Naive thymus-derived CD4-positive, alpha-beta T cell (primary cell): ENCODE results near the gene CHST10. TPM values are rescaled to one million over a fixed set of nuclear protein-coding genes. Genes with fewer than 3 reads are reported as not detected.

Experiments
- ATAC-seq: fragments of 150-1000 bp; cut with Tn5 transposase; 2 replicates; pipeline ENCODE4 v1.10.0; 2021; ENCODE audit warnings: mild to moderate bottlenecking, moderate library complexity
- CTCF ChIA-PET: fragments of 350-600 bp; sonication (Branson Sonifier 250); formaldehyde crosslinking; loops from one replicate; lab custom pipeline; 2021; ENCODE audit warnings: antibody characterized with exemption; lab: Charles Lee
- POLR2A ChIA-PET: fragments of 350-600 bp; sonication (Branson Sonifier 250); formaldehyde crosslinking; loops from one replicate; lab custom pipeline; 2021; ENCODE audit warnings: antibody characterized with exemption, inconsistent platforms; lab: Charles Lee
- DNase-seq, 9 donors: peaks; one replicate each; pipeline versions ENCODE4 v3.0.0 to v3.0.0-alpha.2; 2020 to 2022; ENCODE audit warnings: mixed read lengths in 1 of 9
- H3K27ac ChIP-seq: one replicate; pipeline ENCODE4 v1.7.0; 2013; ENCODE audit warnings: mild to moderate bottlenecking, low read depth, low read length, moderate library complexity
- H3K27me3 ChIP-seq, 2 donors: one replicate each; pipeline ENCODE4 v1.7.0; 2013; ENCODE audit warnings: low read length in 2 of 2, mild to moderate bottlenecking in 2 of 2, moderate library complexity in 2 of 2; ENCODE audit not compliant: control insufficient read depth in 2 of 2, insufficient read depth in 2 of 2
- H3K36me3 ChIP-seq, 3 experiments: 1 replicate in 2 of 3; 2 replicates in 1 of 3; pipeline ENCODE4 v1.7.0; 2013; ENCODE audit warnings: low read length in 3 of 3, mild to moderate bottlenecking in 3 of 3, moderate library complexity in 1 of 3; ENCODE audit not compliant: insufficient read depth in 3 of 3, control insufficient read depth in 2 of 3
- H3K4me1 ChIP-seq, 2 donors: one replicate each; pipeline ENCODE4 v1.7.0; 2013; ENCODE audit warnings: low read length in 2 of 2, mild to moderate bottlenecking in 2 of 2, moderate library complexity in 1 of 2; ENCODE audit not compliant: control insufficient read depth in 2 of 2, insufficient read depth in 2 of 2
- H3K4me3 ChIP-seq: 2 replicates; pipeline ENCODE4 v1.7.0; 2013; ENCODE audit warnings: mild to moderate bottlenecking, low read length
- H3K9me3 ChIP-seq, 3 experiments: 1 replicate in 2 of 3; 2 replicates in 1 of 3; pipeline ENCODE4 v1.7.0; 2013; ENCODE audit warnings: low read length in 3 of 3; ENCODE audit not compliant: control insufficient read depth in 2 of 3
- H3K27ac Mint-ChIP-seq, 9 donors: one replicate each; pipeline ENCODE4 v1.8.0; 2020 to 2022; ENCODE audit warnings: mixed read lengths in 9 of 9, mild to moderate bottlenecking in 8 of 9, moderate library complexity in 5 of 9, inconsistent platforms in 2 of 9
- H3K27me3 Mint-ChIP-seq, 5 donors: one replicate each; pipeline ENCODE4 v1.8.0; 2021 to 2022; ENCODE audit warnings: mixed read lengths in 5 of 5, mild to moderate bottlenecking in 1 of 5
- H3K36me3 Mint-ChIP-seq, 5 donors: one replicate each; pipeline ENCODE4 v1.8.0; 2020 to 2022; ENCODE audit warnings: mixed read lengths in 5 of 5, mild to moderate bottlenecking in 3 of 5, inconsistent platforms in 1 of 5
- H3K4me1 Mint-ChIP-seq, 7 donors: one replicate each; pipeline ENCODE4 v1.8.0; 2020 to 2022; ENCODE audit warnings: mixed read lengths in 7 of 7, mild to moderate bottlenecking in 3 of 7, inconsistent platforms in 1 of 7
- H3K4me3 Mint-ChIP-seq, 10 donors: one replicate each; pipeline ENCODE4 v1.8.0; 2020 to 2022; ENCODE audit warnings: mild to moderate bottlenecking in 10 of 10, mixed read lengths in 10 of 10, moderate library complexity in 6 of 10, inconsistent platforms in 2 of 10
- H3K9me3 Mint-ChIP-seq, 11 donors: one replicate each; pipeline ENCODE4 v1.8.0; 2020 to 2022; ENCODE audit warnings: mixed read lengths in 11 of 11, mild to moderate bottlenecking in 4 of 11, inconsistent platforms in 1 of 11, moderate library complexity in 1 of 11
- intact Hi-C, 2 donors: fragments of 100-400 bp; cut with micrococcal nuclease; formaldehyde crosslinking; loops; one replicate each; pipeline ENCODE4 v1.15.1; 2023
- polyA plus RNA-seq, 2 donors: library from polyadenylated mRNA; unstranded; fragments of 300-500 nt; fragmentation: Illumina TruSeq; gene quantifications; one replicate each; pipeline ENCODE4 v1.2.3, GENCODE V29; 2021
- total RNA-seq, 6 experiments: library from RNA in 5 of 6; stranded (reverse) in 5 of 6; gene quantifications; 1 replicate in 5 of 6; 2 replicates in 1 of 6; pipeline ENCODE4 v1.2.3 and lab custom pipeline; 2021 to 2026

The CHST10 gene
- total and polyA plus RNA-seq, 7 experiments from 2014 or later, result 1.2 to 5.0 (median 3.2) TPM

DNA sequence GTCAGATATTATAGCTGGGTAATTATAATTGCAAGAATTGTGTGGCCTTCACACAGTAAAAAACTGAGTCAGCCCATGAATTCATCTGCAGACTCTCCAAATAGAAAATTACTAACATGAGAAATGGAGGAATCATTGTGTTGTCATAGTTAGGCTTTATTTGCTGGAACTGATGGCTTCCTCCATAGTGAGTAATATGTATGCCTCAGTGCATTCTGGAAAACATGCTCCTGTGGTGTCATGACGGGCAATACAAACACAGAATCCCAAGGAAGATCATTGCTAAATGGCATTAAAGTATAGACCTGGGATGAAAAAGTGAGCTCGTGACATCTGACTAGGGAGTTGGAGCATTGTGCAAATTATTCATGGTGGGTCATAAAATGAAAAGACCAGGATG, 29.2 kb upstream of the CHST10 start:
- H3K36me3 ChIP-seq, result no peaks in the 10 kb centered on the region
- ChIA-PET CTCF (no interaction called here), POLR2A (no interaction called here)
- no peak for ATAC-seq
- intact Hi-C loops, result no loop called here
- no peak overlapping the region for H3K27ac ChIP-seq
- DNase-seq, result no peak
- H3K4me1 ChIP-seq, result no peaks in the 10 kb centered on the region
- no peaks in the 10 kb centered on the region for H3K27me3 ChIP-seq
- Mint-ChIP-seq H3K36me3 (no peaks in the 10 kb centered on the region), H3K4me1 (no peaks in the 10 kb centered on the region), H3K9me3 (peaks cover 0 to 5% (median 0%) of the 10 kb centered on the region in 11 donors), H3K27me3 (no peaks in the 10 kb centered on the region), H3K4me3 (no peak overlapping the region), H3K27ac (no peak overlapping the region)
- no peaks in the 10 kb centered on the region for H3K9me3 ChIP-seq
- no peak overlapping the region for H3K4me3 ChIP-seq

DNA sequence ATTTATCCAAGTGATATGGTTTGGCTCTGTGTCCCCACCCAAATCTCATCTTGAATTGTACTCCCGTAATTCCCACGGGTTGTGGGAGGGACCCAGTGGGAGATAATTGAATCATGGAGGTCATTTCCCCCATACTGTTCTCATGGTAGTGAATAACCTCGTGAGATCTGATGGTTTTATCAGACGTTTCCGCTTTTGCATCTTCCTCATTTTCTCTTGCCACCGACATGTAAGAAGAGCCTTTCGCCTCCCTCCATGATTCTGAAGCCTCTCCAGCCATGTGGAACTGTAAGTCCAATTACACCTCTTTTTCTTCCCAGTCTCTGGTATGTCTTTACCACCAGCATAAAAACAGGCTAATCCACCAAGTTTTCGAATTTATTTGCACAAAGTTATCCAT, 20.3 kb upstream of the CHST10 start:
- ATAC-seq, result no peak
- H3K4me3 Mint-ChIP-seq, result no peak overlapping the region
- H3K4me1 ChIP-seq, result no peaks in the 10 kb centered on the region
- H3K27ac ChIP-seq, result no peak overlapping the region
- ChIA-PET CTCF (no interaction called here), POLR2A (no interaction called here)
- no peaks in the 10 kb centered on the region for H3K4me1 Mint-ChIP-seq
- H3K36me3 ChIP-seq, result no peaks in the 10 kb centered on the region
- no peaks in the 10 kb centered on the region for H3K27me3 ChIP-seq
- H3K27ac Mint-ChIP-seq, result no peak overlapping the region
- no peak overlapping the region for H3K4me3 ChIP-seq
- intact Hi-C loops, result no loop called here
- H3K27me3 Mint-ChIP-seq, result peaks cover 14 to 23% (median 20%) of the 10 kb centered on the region in 5 donors
- no peaks in the 10 kb centered on the region for H3K36me3 Mint-ChIP-seq
- H3K9me3 ChIP-seq, result no peaks in the 10 kb centered on the region
- H3K9me3 Mint-ChIP-seq, result no peaks in the 10 kb centered on the region
- DNase-seq, result no peak

- Histone ChIP-seq H3K9me3 (no peaks in the 10 kb centered on the region), H3K27me3 (no peaks in the 10 kb centered on the region), H3K27ac (no peak overlapping the region), H3K36me3 (no peaks in the 10 kb centered on the region), H3K4me3 (no peak overlapping the region), H3K4me1 (no peaks in the 10 kb centered on the region)
- peaks cover 4 to 38% (median 10%) of the 10 kb centered on the region in 5 donors for H3K27me3 Mint-ChIP-seq
- peaks cover 6 to 12% (median 7%) of the 10 kb centered on the region in 7 donors for H3K4me1 Mint-ChIP-seq
- no peak overlapping the region for H3K27ac Mint-ChIP-seq
- ATAC-seq (no peak), DNase-seq (no peak)
- H3K36me3 Mint-ChIP-seq, result peaks cover 0 to 3% (median 0%) of the 10 kb centered on the region in 5 donors
- H3K4me3 Mint-ChIP-seq, result no peak overlapping the region
- ChIA-PET POLR2A (interaction anchor here (1.1 kb wide), 1 partner anchor 133 kb away, joined by 3 read pairs; the partner anchor contains the start of gene PDCL3), CTCF (no interaction called here)
- peaks cover 0 to 11% (median 2%) of the 10 kb centered on the region in 11 donors for H3K9me3 Mint-ChIP-seq
- intact Hi-C loops, result loop anchor here in 1 of 2 donors (5.0 kb wide), 1 partner anchor 178 kb away; no protein-coding TSS in a partner anchor
Observed at GRCh38 chr2:100429726-100430125, 12.3 kb upstream of the CHST10 start.

DNA sequence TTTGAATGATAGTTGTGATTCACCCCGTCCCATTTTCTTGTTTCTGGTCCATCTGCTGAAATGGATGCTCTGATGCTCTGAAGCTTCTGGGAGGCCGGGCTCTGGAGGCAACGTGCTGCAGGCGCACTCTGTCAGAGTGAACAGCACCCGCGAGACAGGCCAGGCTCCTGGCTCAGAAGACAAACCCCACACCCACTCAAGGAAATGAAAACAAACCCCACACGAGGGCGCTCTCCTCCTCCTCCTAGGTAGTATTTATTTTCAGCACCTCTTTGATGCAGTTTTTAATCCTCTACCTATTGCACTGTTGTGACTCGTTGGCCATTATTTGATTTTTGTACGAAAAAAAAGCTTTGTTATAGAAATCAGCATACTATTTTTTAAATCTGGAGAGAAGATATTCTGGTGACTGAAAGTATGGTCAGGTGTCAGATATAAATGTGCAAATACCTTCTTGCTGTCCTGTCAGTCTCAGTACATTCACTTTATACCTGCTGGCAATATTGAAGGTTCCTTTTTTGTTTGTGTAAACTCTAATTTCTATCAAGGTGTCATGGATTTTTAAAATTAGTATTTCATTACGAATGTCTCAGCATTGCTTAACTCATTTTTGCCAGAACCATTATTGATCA, 10.3 kb upstream of the CHST10 start:
- no peaks in the 10 kb centered on the region for H3K4me1 ChIP-seq
- Mint-ChIP-seq H3K4me3 (no peak overlapping the region), H3K27ac (peak overlapping the region in 2 of 9 donors; percentile 48 to 58), H3K27me3 (peaks cover 0 to 42% (median 8%) of the 10 kb centered on the region in 5 donors), H3K4me1 (peaks cover 6 to 12% (median 7%) of the 10 kb centered on the region in 7 donors), H3K9me3 (peaks cover 0 to 11% (median 2%) of the 10 kb centered on the region in 11 donors), H3K36me3 (peaks cover 0 to 3% (median 0%) of the 10 kb centered on the region in 5 donors)
- no peak overlapping the region for H3K4me3 ChIP-seq
- CTCF ChIA-PET, result no interaction called here
- H3K36me3 ChIP-seq, result no peaks in the 10 kb centered on the region
- DNase-seq (peak; percentile 39 to 64 (median 60)), ATAC-seq (peak; percentile 92)
- H3K27me3 ChIP-seq, result no peaks in the 10 kb centered on the region
- H3K27ac ChIP-seq, result no peak overlapping the region
- POLR2A ChIA-PET, result no interaction called here
- intact Hi-C loops, result loop anchor here (1.0 to 5.0 kb wide), 6 partner anchors 135 to 558 kb away; partner anchors contain the start of gene PDCL3 (in 2 of the 2)
- no peaks in the 10 kb centered on the region for H3K9me3 ChIP-seq

DNA sequence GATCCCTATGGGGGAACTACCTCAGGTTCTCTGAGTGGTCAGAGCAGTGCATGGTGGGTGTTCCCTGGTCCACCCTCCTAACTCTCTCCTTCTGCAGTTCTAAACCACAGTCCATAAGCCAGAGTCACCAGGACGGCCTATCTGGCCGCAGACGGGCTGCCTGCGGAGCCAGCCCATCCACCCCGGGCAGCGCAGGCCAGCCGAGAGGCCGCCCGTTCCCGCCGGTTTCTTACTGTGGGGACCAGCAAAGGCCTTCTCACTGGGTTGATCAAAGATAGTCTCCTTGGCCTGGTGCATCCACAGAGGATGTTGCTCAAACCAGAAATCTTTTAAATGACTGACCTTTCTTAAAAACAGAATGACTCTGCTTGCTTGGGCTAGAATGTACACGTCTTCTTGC, 9.6 kb upstream of the CHST10 start:
- no peak overlapping the region for H3K27ac Mint-ChIP-seq
- Histone ChIP-seq H3K4me1 (no peaks in the 10 kb centered on the region), H3K27me3 (no peaks in the 10 kb centered on the region), H3K27ac (no peak overlapping the region), H3K36me3 (no peaks in the 10 kb centered on the region), H3K4me3 (no peak overlapping the region), H3K9me3 (no peaks in the 10 kb centered on the region)
- intact Hi-C loops, result loop anchor here (1.0 to 5.0 kb wide), 6 partner anchors 135 to 558 kb away; partner anchors contain the start of gene PDCL3 (in 2 of the 2)
- no peak for DNase-seq
- CTCF ChIA-PET, result no interaction called here
- peaks cover 0 to 3% (median 0%) of the 10 kb centered on the region in 5 donors for H3K36me3 Mint-ChIP-seq
- H3K9me3 Mint-ChIP-seq, result peaks cover 0 to 11% (median 2%) of the 10 kb centered on the region in 11 donors
- POLR2A ChIA-PET, result no interaction called here
- no peak for ATAC-seq
- H3K4me1 Mint-ChIP-seq, result peaks cover 6 to 12% (median 7%) of the 10 kb centered on the region in 7 donors
- H3K4me3 Mint-ChIP-seq, result no peak overlapping the region
- H3K27me3 Mint-ChIP-seq, result peaks cover 0 to 46% (median 4%) of the 10 kb centered on the region in 5 donors

DNA sequence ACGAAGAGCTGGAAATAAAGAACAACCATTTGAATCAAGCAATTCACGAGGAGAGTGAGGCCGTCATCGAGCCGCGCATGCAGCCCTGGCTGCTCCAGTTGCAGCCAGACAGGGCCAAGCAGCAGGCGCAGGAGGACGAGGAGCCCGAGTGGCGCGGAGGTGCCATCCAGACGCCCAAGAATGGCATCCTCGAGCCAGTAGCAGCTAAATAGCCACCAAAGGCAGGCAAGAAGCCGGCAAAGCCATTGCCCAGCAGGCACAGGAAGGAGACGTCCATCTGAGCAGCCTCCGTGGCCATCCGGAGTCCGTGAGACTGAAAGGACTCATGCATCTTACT, 8.9 kb upstream of the CHST10 start:
- intact Hi-C loops, result loop anchor here (2.0 to 5.0 kb wide), 4 partner anchors 136 to 558 kb away; partner anchors contain the start of gene PDCL3 (in 1 of the 2)
- Histone ChIP-seq H3K4me1 (no peaks in the 10 kb centered on the region), H3K36me3 (no peaks in the 10 kb centered on the region), H3K9me3 (no peaks in the 10 kb centered on the region), H3K4me3 (no peak overlapping the region), H3K27me3 (no peaks in the 10 kb centered on the region), H3K27ac (no peak overlapping the region)
- no peak for DNase-seq
- Mint-ChIP-seq H3K36me3 (peaks cover 0 to 3% (median 0%) of the 10 kb centered on the region in 5 donors), H3K27ac (peak overlapping the region in 1 of 9 donors; percentile 22), H3K9me3 (peaks cover 0 to 11% (median 2%) of the 10 kb centered on the region in 11 donors), H3K27me3 (peaks cover 0 to 44% (median 4%) of the 10 kb centered on the region in 5 donors), H3K4me1 (peaks cover 6 to 12% (median 7%) of the 10 kb centered on the region in 7 donors), H3K4me3 (no peak overlapping the region)
- no peak for ATAC-seq
- ChIA-PET POLR2A (no interaction called here), CTCF (interaction anchor here (0.6 to 1.2 kb wide), 2 partner anchors 155 to 161 kb away, joined by 4 to 6 read pairs; no protein-coding TSS in a partner anchor)
